Ecto neural progenitor cell (in vitro differentiated cells): ENCODE data around the gene VPS9D1.

Source experiments
- DNase-seq: peaks from one replicate; pipeline ENCODE4 v3.0.0-alpha.2; 2018; ENCODE audit warnings: low spot score

The VPS9D1 gene

DNA sequence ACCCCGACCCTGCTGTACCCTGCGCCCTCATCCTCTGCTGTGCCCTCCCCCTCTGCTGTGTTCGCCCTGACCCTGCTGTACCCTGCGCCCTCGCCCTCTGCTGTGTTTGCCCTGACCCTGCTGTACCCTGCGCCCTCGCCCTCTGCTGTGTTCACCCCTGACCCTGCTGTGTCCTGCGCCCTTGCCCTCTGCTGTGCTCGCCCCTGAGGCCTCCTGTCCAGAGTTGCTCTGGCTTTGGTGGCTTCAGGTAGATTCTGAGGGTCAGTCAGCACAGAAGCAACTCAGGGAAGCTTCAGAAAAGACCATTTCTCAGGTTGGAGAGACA lies 12.2 kb upstream of the VPS9D1 start:
- no peak for DNase-seq

DNA sequence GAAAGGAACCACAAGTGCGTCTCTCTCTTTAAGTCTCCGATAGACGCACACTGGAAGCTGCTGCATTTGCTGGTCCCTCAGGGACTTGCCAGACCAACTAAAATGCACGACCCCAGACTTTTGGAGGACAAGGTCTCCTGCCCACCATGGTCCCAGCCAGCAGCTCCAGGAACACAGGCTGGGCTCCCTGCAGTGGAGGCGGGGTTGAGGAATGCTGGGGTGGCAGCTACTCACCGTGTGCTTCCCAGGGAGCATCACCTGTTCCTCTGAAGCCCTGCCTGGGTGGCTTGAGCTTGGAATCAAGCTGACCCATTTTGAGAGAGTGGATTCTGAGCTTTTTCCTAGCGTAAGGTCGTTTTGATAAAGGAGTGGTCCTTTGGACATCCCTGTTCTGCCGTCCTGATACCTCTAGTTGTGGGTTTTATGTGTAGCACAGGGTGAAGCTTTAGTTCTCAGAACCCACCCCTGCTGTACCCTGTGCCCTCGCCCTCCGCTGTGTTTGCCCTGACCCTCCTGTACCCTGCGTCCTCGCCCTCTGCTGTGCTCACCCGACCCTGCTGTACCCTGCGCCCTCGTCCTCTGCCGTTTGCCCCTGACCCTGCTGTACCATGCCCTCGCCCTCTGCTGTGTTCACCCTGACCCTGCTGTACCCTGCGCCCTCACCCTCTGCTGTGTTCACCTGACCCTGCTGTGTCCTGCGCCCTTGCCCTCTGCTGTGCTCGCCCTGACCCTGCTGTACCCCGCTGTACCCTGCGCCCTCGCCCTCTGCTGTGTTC lies 11.6 kb upstream of the VPS9D1 start:
- no peak for DNase-seq

DNA sequence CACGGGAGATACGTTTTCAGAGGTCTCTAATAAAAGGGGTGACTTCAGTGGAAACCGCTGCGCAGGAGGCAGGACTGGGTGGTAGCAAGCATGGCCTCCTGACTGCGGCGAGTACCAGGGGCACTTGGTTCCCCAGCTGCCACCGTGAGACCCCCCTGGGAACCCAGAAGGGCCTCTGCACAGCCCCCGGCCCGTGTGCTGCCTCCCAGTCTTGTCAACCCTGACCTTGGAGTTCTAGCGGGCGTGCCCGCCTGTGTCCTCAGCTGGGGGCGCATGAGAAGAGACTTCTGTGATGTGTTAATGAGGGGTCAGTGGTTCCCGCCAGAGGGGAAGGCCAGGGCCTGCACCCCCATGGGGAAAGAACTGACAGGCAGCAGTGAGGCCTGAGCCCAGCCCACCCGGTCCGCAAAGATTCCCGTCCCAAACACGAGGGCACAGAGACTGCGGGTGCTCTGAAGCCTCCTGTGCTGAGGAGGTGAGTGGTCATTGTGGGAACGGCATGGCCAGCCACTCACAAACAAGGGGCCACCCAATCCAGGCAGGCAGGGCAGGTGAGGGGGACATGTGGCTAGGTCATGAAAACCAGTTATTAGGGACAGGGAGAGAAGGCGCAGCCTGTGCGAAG lies 10.0 kb upstream of the VPS9D1 start:
- no peak for DNase-seq

DNA sequence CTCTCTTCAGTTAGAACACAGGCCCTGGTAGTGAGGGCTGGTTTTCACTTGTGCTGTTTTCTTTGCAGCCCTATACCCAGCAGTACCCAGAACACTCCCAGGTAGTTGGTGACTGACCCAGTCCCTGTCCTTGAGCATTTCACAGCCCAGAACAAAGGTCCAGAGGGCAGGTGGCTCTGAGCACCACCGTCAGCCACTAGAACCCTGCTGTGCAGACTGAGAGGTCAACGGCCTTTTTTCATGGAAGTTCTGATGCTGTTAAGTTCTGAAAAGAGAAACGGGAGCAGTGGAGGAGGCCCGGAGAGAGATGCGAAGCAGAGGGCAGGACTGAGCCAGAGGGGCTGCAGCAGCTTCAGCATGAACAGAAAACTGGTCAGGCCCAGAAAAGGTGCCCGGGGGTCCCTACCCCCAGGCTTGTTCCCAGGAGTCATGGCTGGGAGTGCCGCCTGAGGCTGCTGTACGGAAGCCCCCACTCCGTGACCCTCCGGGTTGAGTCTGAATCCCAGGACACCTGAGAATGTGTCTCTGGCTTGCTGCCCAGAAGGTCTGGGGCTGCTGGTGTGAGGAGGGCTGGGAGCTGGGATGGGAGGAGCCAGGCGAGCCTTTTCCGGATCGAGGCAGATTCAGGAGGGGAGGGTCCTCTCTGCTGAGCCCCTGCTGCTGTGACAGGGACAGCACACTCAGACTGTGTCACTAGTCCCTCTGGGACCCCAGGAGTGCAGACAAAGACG lies 9.3 kb upstream of the VPS9D1 start:
- DNase-seq: no peak

DNA sequence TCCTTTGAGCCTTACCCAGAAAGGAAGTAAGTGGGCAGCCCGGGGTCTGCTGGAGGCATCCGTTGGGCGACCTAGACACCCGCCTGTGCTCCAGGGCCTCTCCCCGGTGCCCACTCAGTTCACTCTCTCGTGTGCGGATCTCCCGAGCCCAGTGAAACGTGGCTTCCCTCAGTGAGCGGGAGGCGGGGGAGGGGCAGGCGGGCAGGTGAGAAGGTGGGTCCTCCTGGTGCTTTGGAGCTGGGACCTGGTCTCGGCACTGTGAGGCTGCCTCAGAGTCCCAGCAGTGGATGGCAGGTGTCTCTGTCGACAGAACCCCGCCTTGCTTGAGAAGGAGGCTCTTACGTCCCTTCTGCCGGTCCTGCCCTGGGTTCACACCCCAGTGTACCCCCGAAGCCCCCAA lies 8.6 kb upstream of the VPS9D1 start:
- DNase-seq: no peak

DNA sequence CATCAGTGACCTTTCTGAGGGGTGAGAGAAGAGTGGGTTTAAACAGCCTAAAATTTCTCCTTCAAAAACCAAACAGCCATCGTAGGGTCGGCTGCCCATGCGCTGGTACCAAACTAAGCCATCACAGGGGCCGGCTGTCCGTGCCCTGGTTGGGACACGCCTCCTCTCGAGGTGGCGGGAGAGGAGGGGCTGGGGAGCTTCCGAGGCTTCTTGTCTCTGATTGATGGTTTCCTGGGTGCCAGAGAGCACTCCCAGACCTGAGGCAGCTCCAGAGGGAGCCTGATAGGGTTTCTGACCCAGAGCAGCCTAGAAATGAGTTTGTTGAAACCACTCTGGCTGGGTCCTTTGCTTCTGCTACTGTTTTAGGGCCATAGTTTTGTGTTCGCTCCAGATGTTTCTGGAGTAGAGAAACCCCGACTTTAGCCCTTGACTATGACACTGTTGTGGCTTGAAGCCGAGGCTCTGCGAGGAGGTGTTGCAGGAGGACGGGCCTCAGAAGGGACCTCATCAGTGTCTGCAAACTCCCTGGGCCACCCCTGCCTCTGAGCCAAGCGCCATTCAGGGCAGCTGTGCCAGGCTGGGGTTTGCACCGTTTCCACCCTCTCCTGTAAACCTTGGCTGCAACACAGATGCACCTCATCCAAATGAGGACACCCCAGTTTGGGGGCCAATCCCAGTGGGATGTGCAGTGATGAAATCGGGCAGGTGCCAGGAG lies 6.9 kb upstream of the VPS9D1 start:
- DNase-seq: peak; percentile 69

DNA sequence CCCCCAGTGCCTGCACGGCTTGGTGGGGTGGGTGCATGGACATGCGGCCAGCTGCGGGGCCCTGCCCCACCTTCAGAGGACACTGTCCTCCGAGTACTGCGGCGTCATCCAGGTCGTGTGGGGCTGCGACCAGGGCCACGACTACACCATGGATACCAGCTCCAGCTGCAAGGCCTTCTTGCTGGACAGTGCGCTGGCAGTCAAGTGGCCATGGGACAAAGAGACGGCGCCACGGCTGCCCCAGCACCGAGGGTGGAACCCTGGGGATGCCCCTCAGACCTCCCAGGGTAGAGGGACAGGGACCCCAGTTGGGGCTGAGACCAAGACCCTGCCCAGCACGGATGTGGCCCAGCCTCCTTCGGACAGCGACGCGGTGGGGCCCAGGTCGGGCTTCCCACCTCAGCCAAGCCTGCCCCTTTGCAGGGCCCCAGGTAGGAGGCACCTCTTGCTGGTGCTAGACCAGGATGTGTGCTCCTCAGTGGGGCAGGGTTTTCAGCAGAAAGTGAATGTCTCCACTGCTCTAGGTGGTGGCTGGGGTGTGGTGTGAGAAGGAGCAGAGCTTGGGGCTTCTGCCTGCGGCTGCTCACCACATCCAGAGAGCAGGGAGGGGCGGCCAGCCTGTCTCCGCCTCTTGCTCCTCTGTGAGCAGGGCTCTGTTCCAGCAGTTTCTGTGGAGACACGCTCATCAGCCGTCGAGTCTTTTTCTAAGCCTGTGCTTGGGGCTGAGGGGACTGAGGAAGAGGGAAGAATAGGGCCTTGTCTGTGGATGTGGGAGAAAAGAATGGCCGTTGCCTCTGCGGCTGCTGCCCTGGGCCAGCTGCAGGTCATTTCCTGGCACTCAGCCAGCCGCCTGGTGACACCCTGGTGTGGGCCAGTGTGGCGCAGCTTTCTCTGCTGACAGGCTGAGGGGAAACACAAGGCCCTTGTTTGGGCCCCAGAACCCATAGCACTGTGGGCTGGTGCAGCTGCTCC lies 2.9 kb upstream of the VPS9D1 start:
- no peak for DNase-seq

DNA sequence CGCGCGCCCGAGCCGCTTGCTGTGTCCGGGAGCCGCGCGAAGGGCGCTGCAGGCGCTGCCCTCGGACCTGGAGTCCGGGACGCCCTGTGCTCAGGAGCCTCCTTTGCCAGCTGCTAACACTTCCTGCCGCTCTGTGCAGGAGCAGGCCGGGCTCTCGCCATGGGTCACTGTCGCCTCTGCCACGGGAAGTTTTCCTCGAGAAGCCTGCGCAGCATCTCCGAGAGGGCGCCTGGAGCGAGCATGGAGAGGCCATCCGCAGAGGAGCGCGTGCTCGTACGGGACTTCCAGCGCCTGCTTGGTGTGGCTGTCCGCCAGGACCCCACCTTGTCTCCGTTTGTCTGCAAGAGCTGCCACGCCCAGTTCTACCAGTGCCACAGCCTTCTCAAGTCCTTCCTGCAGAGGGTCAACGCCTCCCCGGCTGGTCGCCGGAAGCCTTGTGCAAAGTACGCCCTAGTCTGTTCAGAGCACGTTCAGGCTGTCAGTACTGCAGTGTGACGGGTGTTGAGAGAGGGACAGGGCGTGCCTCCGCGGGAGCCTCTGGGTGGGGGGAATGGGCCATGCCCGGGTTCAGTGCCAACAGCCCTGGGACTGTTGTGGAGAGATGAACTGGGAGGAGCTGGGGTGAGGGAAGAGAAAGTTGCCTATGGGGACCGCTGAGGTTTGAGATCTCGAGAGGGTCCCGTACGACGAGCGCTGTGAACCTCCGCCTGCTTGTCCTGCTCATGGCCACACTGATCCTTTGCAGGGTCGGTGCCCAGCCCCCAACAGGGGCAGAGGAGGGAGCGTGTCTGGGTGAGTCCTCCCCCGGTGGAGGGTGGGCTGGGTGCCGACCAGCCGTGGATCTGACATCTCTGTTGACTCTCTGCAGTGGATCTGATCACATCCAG lies 1.9 kb upstream of the VPS9D1 start:
- no peak for DNase-seq

DNA sequence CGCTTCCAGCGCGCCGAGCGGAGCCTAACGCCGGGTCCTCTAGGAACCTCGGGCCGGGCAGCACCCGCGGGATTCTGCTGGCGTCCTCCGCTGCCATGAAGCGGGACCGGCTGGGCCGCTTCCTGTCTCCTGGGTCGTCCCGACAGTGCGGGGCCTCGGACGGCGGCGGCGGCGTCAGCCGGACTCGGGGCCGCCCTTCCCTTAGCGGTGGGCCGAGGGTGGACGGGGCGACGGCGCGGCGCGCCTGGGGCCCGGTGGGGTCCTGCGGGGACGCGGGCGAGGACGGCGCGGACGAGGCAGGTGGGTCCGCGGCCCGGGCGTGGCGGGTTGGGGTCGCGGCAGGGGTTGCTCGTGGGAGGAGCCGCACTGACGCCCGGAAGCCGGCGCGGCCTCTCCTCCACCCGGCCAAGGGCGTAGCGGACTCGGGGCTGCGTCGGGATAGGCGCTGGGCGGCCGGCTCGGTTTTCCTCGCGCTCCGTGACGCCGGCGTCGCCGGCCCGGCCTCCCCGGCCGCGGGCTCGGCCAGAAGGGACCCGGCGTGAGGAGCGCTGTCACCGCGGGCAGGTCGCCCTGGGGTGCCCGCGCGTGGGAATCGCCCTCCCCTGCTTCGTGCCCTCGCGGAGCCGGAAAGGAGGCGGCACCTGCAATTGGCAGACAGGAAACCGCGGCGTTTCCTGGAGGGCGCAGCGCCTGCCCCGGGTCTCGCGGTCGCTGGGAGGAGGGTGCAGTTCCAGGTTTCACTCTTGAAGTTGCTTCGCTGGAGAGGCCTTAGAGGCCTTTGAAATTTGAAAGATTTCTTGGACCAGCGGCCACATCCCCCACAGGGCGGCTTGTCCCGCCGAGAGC lies 1.1 kb upstream of the VPS9D1 start:
- peak; percentile 65 for DNase-seq

DNA sequence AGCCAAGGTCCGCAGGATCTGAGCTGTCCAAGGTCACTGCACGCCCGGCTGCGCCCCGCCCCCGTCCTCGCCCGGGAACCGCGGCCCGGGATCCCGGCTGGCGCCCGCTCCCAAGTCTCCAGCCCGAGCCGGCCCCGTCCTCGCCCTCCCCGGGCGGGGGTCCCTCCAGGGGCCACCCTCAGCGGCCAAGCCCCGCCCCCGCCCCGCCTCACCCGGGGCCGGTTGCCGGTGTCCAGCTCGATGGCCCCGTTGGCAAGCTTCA lies 216 bp downstream of the VPS9D1 start:
- peak; percentile 87 for DNase-seq

DNA sequence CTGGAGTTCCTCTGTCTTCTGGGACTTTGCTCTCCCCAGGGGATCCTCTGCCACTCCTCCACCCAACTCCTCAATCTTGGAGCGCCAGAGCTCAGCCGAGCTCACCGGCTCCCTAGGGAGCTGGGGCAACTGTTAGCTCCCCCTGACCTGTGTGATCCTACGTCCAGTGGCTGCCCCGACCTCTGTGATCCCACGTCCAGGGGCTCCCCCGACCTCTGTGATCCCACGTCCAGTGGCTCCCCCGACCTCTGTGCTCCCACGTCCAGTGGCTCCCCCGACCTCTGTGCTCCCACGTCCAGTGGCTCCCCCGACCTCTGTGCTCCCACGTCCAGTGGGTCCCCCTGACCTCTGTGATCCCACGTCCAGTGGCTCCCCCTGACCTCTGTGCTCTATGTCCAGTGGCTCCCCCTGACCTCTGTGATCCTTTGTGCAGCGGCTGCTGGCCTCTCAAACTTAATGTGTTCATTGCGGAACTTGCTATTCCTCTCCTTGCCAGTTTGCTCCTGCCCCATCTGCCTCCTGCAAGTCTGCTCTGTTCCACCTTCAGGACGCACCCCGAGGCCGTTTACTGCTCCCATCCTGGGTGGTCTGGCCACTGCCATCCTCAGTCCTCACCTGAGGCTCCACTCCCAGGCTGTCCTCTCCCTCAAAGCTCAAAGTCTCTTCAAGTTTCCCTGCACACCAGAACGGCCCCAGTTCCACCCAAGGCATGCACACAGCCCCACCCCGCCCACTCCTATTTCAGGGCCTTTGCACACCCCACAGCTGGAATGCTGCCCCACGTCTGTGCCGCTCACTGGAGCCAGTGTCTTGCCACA lies 2.8 kb downstream of the VPS9D1 start:
- no peak for DNase-seq

DNA sequence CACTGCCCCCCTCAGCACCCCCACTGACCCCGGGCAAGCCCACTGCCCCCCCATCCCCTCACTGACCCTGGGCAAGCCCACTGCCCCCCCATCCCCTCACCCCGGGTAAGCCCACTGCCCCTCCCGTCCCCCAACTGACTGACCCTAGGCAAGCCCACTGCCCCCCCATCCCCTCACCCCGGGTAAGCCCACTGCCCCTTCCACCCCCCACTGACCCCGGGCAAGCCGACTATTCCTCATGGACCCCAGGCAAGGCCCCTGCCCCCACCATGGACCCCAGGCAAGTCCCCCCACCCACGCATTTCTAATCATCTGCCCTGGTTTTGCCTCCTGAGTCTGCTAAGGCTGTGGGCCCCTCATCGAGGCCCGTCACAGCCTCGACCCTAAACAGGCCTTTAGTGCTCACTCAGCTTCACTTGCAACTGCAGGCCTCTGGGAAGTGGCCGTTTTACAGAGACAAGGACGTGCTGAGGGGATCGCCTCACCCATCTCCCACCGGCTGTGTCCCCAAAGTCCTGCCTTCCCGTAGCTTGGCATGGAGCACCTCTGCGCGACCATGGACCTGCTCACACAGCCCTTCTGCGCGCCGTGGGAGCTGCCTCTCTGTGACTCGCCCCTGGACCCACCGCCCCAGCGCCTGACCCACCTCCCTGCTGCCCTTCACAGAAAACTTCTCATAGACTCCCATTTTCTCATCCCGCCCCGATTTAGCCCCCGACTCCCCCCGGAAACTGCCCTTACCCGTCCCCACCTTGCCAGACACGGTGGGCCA lies 3.6 kb downstream of the VPS9D1 start:
- no peak for DNase-seq

DNA sequence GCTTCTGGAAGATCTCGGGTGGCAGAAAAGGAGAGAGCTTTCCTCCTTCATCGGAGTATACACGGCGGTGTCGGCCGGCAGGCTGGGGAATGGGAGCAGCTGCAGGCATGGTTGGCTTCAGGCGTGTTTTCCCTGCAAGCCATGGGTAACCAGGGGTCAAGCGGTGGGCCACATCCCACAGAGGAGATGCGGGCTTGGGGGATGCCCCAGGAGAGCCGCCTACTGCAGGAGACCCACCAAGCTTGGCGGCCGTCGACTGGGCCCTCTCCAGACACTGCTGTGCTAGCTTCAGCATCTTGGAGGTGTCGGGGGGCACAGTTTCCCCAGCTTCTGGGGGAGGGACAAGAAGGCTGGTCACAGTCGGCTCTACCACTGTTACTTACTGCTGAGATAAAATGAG lies 4.2 kb downstream of the VPS9D1 start:
- no peak for DNase-seq

DNA sequence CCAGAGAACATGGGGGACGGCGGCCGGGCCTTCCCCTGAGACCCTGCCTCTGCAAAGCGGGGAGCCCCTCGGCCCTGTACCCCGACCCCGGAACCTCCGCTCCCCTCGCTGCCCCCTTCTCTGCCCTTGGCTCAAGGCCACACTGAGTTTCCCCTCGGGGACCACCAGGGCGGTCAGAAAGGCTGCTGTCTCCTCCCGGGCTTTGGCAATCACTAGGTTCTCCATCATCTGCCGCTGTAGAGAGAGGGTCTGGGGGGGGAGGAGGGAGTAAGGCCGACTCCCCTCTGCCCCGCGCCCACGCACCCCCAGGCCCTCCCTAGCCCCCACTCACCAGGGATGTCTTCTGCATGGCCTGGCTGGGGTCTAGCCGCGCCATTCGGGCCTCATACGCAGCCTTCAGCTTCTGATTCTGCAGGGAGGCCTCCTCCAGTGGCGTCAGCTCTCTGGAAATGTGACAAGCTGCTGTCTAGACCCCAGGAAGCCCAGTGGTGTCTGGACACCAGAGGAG lies 8.4 kb downstream of the VPS9D1 start:
- DNase-seq: no peak

DNA sequence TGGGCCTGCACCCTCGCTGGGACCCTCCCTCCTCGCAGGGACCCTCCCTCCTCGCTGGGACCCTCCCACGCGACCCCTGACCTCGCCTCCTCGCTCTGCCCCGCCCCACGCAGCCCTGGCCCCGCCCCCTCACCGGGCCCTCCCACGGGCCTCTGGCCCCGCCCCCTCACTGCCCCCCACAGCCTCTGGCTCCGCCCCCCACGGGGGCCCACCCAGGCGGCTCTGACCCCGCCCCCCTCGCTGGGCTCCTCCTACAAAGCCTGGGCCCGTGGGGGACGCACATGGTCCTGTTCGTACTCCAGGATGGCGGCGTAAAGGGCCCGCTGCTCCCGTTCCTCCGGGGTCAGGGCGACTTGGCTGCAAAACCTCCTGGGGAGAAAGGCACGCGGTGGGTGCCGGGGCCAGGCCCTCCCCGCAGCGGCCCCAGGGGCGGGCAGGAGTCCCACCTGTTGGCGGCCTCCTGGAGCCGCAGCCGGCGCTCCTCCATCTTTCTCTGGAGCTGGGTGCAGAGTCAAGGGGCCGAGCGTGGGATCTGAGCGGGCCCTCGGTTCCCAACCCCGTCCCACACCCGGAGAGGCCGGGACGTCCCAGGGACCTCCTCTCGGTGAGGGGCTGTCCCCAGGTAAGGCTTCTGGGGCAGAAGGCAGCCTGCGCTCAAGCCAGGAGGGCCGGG lies 9.0 kb downstream of the VPS9D1 start:
- DNase-seq: peak; percentile 83

DNA sequence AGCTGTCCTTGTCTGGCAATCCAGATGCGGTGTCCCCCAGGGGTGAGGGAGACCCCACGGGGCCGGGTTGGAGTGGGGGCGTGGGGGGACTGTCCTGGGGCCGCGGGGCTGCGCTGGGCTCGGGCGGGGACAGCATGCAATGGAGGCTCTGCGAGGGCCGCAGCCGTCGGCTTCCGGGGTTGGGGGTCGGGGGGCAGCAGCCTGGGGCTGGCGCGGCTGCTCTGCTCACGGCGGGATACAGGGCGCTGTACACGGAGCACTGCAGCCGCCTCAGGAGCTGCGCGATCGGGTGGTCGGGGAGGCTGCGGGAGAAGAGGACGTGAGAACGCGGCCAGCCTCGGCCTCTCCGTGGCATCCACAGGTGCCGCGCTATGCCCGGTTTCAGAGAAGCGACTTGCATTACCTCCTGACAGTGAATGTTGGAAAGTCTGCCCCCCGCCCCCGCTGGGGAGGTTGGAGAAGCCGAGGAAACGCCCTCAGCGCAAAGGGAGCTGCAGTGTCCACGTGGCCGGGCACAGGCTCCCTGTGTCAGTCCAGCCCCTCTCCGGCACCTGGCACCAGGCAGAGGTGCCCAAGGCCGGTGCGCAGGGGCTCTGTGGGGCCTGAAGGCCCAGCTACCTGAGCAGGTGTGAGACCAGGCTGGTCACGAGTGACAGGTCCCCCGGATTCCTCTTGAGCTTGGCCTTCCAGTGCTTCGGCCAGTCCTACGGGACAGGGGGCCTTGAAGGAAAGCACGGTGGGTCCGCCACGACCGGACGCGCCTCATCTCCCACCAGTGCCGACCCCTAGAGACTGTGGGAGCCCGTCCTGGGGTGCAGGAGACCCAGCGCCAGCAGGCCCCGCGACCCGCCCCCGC lies 9.8 kb downstream of the VPS9D1 start:
- no peak for DNase-seq
